ENCODE data around the gene UMOD. TPM values are rescaled to one million over a fixed set of nuclear protein-coding genes. Genes with fewer than 3 reads are reported as not detected.
"Not testable (repeated sequence)": the region's sequence is repeated elsewhere in the genome, so short reads cannot be mapped to it uniquely, and the experiment has no call there.

UMOD gene
- total RNA-seq, 1 donor from 2014 or later: not detected

GRCh38 chr16:20314575-20314974 is 37.9 kb downstream of the UMOD start:
- H3K4me1 Mint-ChIP-seq (ENCODE audit: low read depth, unreplicated experiment): no peaks in the 10 kb centered on the region
- peaks cover 3% of the 10 kb centered on the region for H3K27me3 Mint-ChIP-seq (ENCODE audit: unreplicated experiment)
- H3K9me3 Mint-ChIP-seq (ENCODE audit: unreplicated experiment): no peaks in the 10 kb centered on the region
- no peak for DNase-seq
- TF ChIP-seq CTCF (IDR thresholded peaks at IDR 0.05; ENCODE audit: partially characterized antibody, unreplicated experiment): no peak
- H3K27ac Mint-ChIP-seq (ENCODE audit: unreplicated experiment): no peak overlapping the region
- H3K36me3 Mint-ChIP-seq (ENCODE audit: unreplicated experiment): no peaks in the 10 kb centered on the region
- no peak overlapping the region for H3K4me3 Mint-ChIP-seq (ENCODE audit: unreplicated experiment)

- Mint-ChIP-seq H3K36me3 (ENCODE audit: unreplicated experiment) (no peaks in the 10 kb centered on the region), H3K4me3 (ENCODE audit: unreplicated experiment) (no peak overlapping the region), H3K9me3 (ENCODE audit: unreplicated experiment) (no peaks in the 10 kb centered on the region), H3K27ac (ENCODE audit: unreplicated experiment) (no peak overlapping the region), H3K4me1 (ENCODE audit: low read depth, unreplicated experiment) (no peaks in the 10 kb centered on the region), H3K27me3 (ENCODE audit: unreplicated experiment) (peaks cover 3% of the 10 kb centered on the region)
- no peak for DNase-seq
- TF ChIP-seq CTCF (IDR thresholded peaks at IDR 0.05; ENCODE audit: partially characterized antibody, unreplicated experiment): no peak
Measured at GRCh38 chr16:20313741-20314140, 38.8 kb downstream of the UMOD start.

- not testable (repeated sequence) for H3K4me3 Mint-ChIP-seq (ENCODE audit: unreplicated experiment); H3K36me3 Mint-ChIP-seq (ENCODE audit: unreplicated experiment); H3K27me3 Mint-ChIP-seq (ENCODE audit: unreplicated experiment); H3K9me3 Mint-ChIP-seq (ENCODE audit: unreplicated experiment); H3K4me1 Mint-ChIP-seq (ENCODE audit: low read depth, unreplicated experiment); DNase-seq; H3K27ac Mint-ChIP-seq (ENCODE audit: unreplicated experiment)
Measured at GRCh38 chr16:20312536-20313095, 39.9 kb downstream of the UMOD start.

- TF ChIP-seq CTCF (IDR thresholded peaks at IDR 0.05; ENCODE audit: partially characterized antibody, unreplicated experiment): no peak
- Mint-ChIP-seq H3K27ac (ENCODE audit: unreplicated experiment) (no peak overlapping the region), H3K36me3 (ENCODE audit: unreplicated experiment) (no peaks in the 10 kb centered on the region), H3K4me3 (ENCODE audit: unreplicated experiment) (no peak overlapping the region), H3K27me3 (ENCODE audit: unreplicated experiment) (peaks cover 5% of the 10 kb centered on the region), H3K9me3 (ENCODE audit: unreplicated experiment) (no peaks in the 10 kb centered on the region), H3K4me1 (ENCODE audit: low read depth, unreplicated experiment) (no peaks in the 10 kb centered on the region)
- DNase-seq: no peak
Measured at GRCh38 chr16:20311548-20311947, 41.0 kb downstream of the UMOD start.

GRCh38 chr16:20310421-20311395 is 41.8 kb downstream of the UMOD start:
- no peak for DNase-seq
- Mint-ChIP-seq H3K4me1 (ENCODE audit: low read depth, unreplicated experiment) (no peaks in the 10 kb centered on the region), H3K9me3 (ENCODE audit: unreplicated experiment) (no peaks in the 10 kb centered on the region), H3K27ac (ENCODE audit: unreplicated experiment) (no peak overlapping the region), H3K27me3 (ENCODE audit: unreplicated experiment) (peaks cover 5% of the 10 kb centered on the region), H3K36me3 (ENCODE audit: unreplicated experiment) (no peaks in the 10 kb centered on the region), H3K4me3 (ENCODE audit: unreplicated experiment) (no peak overlapping the region)
- no peak for TF ChIP-seq CTCF (IDR thresholded peaks at IDR 0.05; ENCODE audit: partially characterized antibody, unreplicated experiment)
